ENCODE data around the gene GALNT13. TPM values are rescaled to one million over a fixed set of nuclear protein-coding genes. Genes with fewer than 3 reads are reported as not detected.

GALNT13 gene
- total RNA-seq, 1 donor from 2014 or later = 0.14 TPM

DNA sequence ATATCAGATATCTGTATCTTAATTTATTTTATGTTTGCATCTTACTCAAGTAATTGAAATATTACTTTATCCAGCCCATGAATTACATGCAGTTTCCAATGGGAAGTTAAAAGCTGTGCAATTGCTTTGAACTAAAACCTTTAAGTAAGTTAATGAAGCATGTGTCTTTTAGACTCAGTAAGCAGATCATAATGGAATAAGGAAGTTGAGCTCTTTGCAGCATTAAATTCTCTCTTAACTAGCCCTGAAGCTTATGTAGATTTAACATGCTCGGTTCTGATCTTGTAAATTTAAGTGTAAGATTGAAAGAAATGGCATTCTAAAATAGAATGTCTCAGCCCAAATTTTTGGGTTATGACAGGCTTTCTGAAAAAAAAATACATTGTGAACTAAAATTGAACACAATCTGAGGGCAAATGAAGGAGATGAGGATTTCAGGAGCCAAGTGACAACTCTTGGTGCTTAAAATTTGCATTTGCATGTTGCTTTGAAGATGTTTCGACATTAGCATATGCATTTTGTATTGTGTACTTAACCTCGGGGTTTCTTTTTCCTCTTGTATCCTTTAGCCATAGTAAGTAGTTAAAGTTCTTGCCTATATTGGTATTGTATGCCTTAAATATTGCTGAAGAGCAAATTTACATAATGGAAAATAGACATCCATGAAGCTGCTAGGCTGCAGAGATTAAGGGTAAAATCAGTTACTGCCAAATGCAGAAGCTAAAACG is 529.0 kb downstream of the GALNT13 start:
- intact Hi-C loops (cut with micrococcal nuclease) = no loop called here

DNA sequence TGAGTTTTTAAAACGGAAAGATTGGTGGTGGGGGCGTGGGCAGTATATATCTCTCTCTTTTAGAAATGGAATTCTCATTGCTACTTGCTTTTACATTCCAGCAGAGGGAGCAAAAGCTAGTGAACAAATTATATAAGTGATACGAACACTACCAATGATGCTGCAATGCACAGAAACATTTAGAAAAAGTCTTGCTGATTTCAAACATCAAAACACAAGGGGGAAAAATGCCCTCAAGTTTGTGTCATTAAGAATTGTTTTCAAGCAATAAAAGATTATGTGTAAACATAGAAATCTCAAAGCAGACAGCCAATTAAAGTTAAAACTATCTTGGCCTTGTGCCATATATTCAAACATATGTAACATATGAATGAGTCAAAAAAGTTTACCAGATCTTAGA is 530.5 kb downstream of the GALNT13 start:
- intact Hi-C loops (cut with micrococcal nuclease) = no loop called here

DNA sequence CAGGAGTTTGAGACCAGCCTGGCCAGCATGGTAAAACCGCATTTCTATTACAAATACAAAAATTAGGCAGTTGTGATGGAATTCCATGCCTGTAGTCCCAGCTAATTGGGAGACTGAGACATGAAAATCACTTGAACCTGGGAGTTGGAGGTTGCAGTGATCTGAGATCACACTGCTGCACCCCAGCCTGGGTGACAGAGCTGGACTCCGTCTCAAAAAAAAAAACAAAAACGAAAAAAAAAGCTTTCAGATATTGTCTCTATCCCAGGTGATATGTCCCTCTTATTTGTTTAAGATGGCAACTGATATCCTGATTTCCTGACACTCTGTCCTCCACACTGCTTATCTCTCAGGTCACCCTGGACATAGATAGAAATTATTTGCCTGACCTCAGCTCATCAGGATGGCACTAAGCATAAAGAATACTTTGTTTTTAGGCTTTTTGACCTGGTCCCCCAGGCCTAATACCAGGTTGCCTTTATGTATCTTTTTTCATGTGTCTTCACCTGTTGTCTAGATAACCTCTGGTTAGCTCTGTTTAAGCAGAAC is 531.6 kb downstream of the GALNT13 start:
- intact Hi-C loops (cut with micrococcal nuclease) = no loop called here

DNA sequence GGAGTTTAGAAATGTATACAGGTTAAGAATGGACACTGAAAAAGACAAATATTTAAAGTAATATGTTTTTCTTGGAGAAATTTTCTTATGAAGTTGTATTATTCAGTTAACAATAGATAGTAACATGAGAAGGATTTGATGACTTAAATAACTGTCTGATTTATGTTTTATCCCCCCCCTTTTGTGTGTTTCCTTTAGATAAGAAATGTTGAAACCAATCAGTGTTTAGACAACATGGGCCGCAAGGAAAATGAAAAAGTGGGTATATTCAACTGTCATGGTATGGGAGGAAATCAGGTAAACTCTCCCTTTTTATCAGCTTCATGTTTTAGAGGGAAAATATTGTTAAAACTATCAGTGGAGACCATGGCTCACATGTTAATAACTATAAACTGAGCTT is 537.1 kb downstream of the GALNT13 start:
- intact Hi-C loops (cut with micrococcal nuclease) = no loop called here

DNA sequence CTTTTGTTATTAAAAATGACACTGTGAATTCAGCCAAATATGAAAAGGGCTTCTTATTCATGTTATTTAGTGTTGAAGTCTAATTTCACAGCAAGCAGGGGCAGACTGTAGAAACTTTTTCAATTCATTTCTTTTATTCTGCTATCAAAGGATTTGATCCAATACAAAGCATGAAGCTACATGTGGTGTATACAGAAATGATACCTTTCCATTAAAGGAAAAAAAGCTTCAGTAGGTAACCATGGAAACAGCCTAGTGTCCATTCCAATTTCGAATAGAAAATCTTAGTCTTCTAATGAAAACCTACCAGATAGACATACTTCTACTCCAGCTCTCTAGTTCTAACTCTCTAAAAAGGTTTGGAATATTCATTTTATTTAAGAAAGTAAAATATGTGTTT is 550.5 kb downstream of the GALNT13 start:
- intact Hi-C loops (cut with micrococcal nuclease) = no loop called here

DNA sequence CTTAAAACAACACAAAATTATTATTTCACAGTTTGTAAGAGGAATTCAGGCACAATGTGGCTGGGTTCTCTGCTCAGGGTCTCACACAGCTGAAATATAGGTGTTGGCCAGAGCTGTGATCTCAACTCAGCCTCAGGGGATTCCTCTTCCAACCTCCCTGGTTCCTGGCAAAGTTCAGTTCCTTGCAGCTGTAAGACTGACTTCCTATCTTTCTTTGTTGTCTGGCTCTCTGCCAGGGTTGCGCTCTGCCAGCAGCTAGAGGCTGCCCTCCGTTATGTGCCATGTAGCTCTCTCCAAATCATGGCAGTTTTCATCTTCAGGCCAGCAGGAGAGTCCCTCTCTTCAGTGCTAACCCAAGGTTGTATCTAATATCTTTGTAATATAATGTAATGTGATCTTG is 554.3 kb downstream of the GALNT13 start:
- intact Hi-C loops (cut with micrococcal nuclease) = no loop called here

DNA sequence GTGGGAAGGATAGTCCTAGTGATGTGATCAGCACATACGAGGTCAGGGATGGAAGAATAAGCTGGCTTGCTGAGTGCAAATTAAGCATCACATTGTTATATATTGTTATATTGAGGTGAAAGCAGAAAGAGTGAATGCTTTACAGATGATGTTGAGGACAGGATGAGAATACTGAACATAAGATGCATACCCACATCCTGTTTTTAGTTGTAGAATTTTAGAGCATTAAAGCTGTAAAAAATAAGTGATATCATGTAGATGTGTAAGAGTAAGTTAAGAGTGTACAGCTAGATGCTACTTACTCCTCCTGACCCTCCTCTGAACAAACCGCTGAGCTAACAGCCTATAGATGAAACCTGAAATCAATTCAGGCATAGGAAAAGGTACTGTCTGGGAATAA is 555.7 kb downstream of the GALNT13 start:
- intact Hi-C loops (cut with micrococcal nuclease) = no loop called here

DNA sequence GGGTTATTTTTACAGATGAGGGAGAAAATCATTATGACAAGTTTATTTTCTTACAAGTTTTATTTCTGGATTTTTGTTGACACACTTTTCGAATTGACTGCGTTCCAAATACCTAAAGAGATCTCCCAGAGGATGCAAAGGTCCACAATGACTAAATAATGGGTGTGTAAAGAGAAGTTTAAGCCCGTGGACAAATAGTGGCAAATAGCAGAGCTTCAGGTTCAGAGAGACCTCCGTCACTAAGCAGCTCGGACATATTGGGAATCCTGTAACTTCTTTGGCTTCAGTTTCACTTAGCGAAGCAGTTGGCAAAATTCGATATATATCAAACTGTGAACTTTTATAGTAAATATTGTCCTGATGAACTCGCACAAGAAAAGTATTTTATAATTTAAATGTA is 556.3 kb downstream of the GALNT13 start:
- intact Hi-C loops (cut with micrococcal nuclease) = no loop called here

DNA sequence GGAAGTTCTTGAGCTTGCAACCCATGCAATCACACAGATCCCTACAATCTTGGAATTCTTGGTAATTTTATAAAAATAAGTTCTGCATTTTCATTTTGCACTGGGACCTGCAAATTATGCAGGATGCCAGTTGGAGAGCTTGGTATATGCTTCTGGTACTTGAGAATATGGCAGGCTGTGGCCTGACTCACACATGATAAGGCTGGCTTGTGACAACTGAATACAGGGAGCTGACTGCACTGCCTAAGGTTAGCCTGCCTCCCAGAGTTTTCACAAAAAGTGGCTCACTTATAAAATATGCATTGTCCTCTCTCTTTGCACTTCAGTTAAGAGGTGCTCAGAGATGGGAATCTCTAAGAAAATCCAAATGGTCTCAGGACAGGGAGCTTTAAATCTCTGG is 561.3 kb downstream of the GALNT13 start:
- intact Hi-C loops (cut with micrococcal nuclease) = no loop called here

DNA sequence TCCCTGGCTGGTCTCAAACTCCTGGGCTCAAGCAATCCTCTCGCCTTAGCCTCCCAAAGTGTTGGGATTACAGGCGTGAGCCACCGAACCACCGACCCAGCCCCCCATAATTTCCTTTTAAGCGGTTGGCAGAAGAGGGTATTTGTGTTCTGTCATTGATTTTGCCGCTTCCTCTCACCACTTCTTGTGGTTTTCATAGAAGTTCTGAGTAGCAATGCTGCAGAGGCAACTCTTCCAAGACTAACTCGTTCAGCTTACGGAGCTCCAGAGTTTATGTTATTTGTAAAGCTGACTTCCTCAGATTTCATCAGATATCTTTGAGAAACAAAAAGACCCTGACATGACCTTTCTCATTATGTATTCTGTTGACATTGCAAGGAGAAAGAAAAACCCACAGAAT is 565.4 kb downstream of the GALNT13 start:
- intact Hi-C loops (cut with micrococcal nuclease) = no loop called here

DNA sequence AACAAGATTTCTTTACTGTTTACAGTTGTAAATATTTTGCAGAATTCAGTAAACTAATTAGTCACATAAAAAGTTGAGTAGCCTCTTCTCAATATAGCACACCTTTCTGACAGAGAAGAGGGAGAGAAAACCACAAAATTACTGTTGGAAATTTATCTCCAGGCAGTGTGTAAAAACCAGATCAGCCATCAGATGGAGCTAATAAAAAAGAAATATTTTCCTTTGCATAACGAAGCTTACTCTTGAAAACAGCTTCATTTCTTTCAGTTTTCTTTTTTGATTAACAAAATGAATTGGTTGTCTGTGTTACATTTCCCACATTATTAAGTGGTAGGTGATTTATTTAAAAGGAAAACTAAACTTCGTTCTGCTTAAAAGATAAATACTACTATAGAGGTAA is 567.4 kb downstream of the GALNT13 start:
- intact Hi-C loops (cut with micrococcal nuclease) = no loop called here

DNA sequence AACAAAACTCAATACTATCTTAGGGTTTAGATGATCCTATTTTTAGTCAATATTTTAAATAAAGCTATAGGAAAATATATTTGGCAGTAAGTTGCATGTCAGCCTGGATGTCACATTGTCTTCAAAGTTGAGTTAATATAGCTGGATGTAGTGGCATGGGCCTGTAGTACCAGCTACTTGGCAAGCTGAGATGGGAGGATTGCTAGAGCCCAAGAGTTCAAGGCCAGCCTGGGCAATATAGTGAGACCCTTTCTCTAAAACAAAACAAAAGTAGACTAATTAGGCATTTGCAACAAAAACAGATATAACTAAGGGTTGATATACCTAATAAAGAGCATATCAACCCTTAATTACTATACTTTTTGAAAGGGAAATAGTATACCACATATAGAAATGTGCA is 572.2 kb downstream of the GALNT13 start:
- intact Hi-C loops (cut with micrococcal nuclease) = no loop called here

DNA sequence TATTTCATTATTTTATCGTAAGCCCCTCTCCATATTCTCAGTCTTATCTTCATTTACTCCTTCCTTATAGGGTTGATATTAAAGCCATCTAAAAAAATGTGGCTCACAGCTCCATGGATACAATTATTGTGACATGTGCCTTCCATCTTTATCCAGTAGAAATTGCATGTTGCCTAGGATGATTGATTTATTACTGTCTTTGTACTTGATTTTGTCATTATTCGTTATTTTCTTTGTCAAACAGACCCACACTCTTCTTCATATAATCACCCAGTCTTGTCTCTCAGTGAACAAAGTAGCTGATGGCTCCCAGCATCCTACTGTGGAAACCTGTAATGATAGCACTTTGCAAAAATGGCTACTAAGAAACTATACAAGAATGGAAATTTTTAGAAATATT is 574.6 kb downstream of the GALNT13 start:
- intact Hi-C loops (cut with micrococcal nuclease) = no loop called here

DNA sequence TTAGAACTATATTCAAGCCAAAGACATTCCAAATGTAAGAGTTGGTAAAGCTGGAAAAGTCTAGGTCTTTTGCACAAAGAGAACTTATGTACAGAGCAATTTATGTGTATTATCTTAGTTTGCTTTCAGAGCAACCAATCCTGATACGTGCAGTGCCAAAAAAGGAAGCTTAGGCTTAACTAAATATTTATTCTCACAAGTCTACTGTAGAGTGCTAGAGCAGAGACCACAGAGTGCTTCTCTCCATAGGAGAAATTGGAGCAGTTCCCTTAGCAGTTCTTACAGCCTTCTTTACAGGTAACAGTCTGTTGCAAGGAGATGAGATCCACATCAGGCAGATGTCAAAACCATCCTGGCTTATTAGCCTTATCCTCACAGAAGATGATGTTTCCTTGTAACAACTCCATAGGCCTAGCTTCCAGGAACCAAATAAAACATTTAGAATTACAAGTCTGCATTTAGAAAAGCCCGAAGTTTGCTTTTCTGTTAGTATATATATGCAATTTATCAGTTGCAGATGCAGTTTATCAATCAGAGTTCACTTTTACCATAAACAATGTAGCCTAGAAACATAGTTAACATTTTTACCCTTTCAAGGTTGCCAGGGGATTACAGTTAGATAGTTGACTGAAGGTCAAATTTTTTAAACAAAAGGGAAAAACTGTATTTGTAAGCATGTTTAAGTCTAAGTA is 576.2 kb downstream of the GALNT13 start:
- intact Hi-C loops (cut with micrococcal nuclease) = no loop called here

DNA sequence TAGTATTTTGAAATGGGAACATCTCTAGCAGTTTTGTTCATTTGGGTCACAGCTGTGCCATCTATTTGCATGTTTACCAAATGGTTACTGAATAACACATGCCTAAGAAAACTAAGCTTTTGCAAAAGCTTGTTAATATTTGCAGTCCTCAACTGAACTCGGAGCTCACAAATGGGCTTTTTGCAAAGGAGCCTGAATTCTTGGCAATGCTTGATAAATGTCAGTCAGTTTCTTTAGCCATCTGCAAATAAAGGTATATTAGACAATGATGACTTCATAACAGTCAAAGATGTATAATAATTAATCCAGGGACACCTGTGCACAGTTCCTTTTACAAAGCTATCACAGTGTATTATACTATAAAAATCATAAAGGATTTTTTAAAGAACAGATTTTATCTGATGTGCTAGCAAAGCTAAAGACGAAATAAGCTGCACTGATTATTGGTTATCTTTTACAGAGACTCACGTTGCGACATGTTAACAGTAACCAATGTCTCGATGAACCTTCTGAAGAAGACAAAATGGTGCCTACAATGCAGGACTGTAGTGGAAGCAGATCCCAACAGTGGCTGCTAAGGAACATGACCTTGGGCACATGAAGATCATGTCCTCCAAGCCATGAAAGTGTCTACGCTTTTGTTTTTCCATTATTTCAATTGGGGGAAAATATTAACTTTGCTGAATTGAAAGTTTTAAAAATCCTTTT is 578.4 kb downstream of the GALNT13 start:
- intact Hi-C loops (cut with micrococcal nuclease) = loop anchor here (5.0 kb wide), 1 partner anchor 862 kb away; no protein-coding TSS in a partner anchor

DNA sequence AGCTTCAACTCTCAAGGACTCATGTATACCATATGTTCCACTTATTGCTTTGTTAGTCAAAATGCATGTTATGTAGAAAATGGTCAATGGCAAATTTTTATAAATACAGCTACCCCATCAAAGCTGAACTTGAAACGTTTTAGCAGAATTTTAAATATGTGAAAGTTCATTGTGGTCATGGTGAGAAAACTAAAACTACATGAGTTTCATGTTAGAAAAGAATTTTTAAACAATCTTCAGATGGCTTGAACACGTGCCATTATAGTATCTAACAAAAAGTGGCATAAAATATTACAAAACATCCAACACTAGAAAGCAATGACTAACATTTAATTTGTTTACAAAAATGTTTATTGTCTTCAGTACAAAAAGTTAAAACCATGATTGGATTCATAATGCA is 580.7 kb downstream of the GALNT13 start:
- intact Hi-C loops (cut with micrococcal nuclease) = loop anchor here (5.0 kb wide), 1 partner anchor 860 kb away; no protein-coding TSS in a partner anchor

DNA sequence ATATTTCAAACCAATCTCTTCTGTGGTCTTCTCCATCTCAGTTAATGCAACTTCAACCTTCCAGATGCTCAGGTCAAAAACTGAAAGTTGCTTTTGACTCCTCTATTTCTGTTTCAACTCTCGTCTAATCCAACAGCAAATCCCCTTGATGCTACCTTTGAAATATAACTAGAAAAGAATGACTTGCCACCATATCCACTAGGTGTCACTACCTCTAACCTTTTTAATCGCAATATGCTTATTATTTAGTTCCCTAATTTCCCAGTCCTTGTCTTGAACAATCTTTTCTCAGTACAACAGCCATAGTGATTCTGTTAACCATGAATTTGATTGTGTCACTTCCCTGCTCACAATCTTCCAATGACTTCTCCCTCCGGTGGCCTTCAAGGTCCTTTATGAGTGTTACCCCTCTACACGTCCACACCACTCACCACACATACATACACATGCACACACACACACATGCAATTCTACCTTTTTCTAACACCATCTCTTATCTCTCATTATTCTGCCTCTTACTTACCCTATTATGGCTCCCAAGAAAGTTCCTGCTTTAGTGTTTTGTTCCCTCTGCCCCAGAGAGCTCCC is 581.3 kb downstream of the GALNT13 start:
- intact Hi-C loops (cut with micrococcal nuclease) = loop anchor here (5.0 kb wide), 1 partner anchor 859 kb away; no protein-coding TSS in a partner anchor

DNA sequence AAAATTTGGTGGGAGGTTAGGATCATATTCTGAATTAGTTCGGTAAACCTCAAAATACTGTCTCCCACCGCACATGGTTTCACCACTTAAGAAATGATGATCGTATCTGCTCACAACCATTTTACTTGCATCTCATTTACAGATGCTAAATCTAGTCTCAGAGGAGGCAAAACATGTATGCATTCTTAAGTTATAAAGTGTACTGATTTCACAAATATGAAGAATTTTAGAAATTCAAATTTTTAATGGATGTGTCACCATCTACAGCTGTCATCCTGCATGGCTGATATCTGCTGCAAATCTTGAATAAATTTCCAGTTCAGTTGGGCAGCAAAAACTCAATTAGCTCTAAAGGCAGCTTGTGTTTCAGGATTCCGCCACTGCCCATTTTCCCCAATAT is 583.4 kb downstream of the GALNT13 start:
- intact Hi-C loops (cut with micrococcal nuclease) = no loop called here

DNA sequence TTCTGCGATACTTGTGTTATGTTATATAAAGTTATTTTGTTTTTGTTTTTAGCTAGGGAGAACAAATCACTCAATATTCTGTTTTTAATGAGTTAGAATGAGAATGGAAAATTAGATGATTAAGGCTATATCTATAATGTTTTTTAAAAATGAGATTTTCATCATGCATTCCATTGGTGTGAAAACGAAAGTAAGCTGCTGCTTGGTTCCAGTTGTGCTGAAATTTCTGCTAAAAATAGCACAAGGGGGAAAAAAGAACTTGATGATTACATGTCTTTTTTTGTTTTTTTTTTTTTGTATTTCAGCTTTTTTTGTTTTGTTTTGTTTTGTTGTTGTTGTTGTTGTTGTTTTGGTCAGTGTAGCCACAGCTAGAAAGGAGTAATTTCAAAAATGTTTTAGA is 584.1 kb downstream of the GALNT13 start:
- intact Hi-C loops (cut with micrococcal nuclease) = no loop called here

DNA sequence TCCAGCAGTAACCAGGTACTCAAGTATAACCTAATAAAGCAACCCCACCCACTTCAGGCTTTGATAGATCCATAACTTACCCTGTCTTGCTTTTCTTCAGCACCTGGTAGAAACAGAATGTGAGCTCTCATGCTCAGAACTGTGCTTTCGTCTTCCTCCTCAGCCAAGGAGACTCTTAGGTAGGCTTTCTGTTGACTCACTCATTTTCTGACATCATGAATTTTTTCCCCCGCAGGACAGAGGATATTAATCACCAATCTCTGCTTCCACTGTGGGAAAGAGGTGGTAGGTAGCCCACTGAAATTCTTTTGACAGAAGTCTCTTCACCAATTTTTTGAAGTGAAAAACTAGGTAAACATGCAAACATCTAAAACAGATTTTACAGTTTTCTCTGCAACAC is 585.6 kb downstream of the GALNT13 start:
- intact Hi-C loops (cut with micrococcal nuclease) = no loop called here

DNA sequence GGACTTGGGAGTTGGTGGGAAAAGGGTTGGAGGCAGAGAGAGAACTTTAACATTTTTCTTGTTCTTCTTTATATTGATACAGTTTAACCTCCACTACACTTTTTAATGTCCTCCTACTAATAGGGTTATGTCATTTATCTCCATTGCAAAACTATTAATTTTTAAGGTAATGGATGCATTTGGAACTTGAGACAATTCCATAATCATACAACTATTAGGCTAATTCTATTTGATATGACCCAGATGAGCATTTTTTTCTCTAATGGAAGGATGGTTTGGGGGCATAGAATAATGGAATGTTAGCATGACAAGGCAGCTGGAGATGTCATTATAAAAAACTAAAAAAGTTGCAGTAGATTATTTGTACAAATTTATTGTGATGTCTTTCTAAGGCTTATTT is 587.6 kb downstream of the GALNT13 start:
- intact Hi-C loops (cut with micrococcal nuclease) = no loop called here

DNA sequence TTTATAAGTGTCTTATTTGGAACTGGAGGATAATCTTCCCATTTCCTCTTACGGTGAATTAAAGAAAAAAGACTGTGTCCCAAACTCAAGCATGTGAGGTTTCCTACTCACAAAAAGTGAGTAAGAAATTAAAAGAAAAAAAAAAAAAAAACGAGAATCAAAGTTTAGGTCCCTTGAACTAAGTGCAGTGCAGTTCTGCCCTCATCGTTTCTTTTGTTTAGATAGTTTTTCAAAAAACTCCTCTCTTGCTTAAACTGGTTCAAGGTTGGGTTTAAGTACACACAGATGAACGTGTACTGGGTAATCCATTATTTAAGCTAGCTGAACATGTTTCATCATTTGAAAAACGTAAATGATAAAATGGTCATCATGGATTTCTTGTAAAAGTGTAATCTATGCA is 590.9 kb downstream of the GALNT13 start:
- intact Hi-C loops (cut with micrococcal nuclease) = no loop called here

Measured in T-helper 2 cell treated with Interferon-gamma antibody and Interleukin-4, amounts not matched to agents 100 ng/mL and 5 ng/mL, for 36 hours (primary cell).